Activated CD8-positive, alpha-beta T cell treated with anti-CD3 and anti-CD28 coated beads for 36 hours (primary cell): ENCODE measurements around the gene CWC22. TPM values are rescaled to one million over a fixed set of nuclear protein-coding genes. Genes with fewer than 3 reads are reported as not detected.
"Not testable (repeated sequence)": the region's sequence is repeated elsewhere in the genome, so short reads cannot be mapped to it uniquely, and the experiment has no call there.

Experiments
- ATAC-seq: fragments of 200-7000 bp; cut with Tn5 transposase; one replicate; pipeline ENCODE4 v1.10.0; 2021; ENCODE audit warnings: mild to moderate bottlenecking, moderate library complexity
- CTCF ChIA-PET: fragments of 350-600 bp; sonication (Branson Sonifier 250); formaldehyde crosslinking; loops from one replicate; lab custom pipeline; 2021; ENCODE audit warnings: antibody characterized with exemption; lab: Charles Lee
- POLR2A ChIA-PET: fragments of 350-600 bp; sonication (Branson Sonifier 250); formaldehyde crosslinking; loops from one replicate; lab custom pipeline; 2021; ENCODE audit warnings: antibody characterized with exemption; lab: Charles Lee
- DNase-seq: peaks from one replicate; pipeline ENCODE4 v3.0.0-alpha.2; 2020
- H3K27ac Mint-ChIP-seq: one replicate; pipeline ENCODE4 v1.8.0; 2021; ENCODE audit warnings: mild to moderate bottlenecking, mixed read lengths
- H3K27me3 Mint-ChIP-seq: one replicate; pipeline ENCODE4 v1.8.0; 2021; ENCODE audit warnings: mixed read lengths
- H3K36me3 Mint-ChIP-seq: one replicate; pipeline ENCODE4 v1.8.0; 2021; ENCODE audit warnings: low read depth, mixed read lengths
- H3K4me1 Mint-ChIP-seq: one replicate; pipeline ENCODE4 v1.8.0; 2021; ENCODE audit warnings: low read depth, mixed read lengths
- H3K4me3 Mint-ChIP-seq: one replicate; pipeline ENCODE4 v1.8.0; 2021; ENCODE audit warnings: mild to moderate bottlenecking, moderate library complexity, mixed read lengths
- H3K9me3 Mint-ChIP-seq: one replicate; pipeline ENCODE4 v1.8.0; 2021; ENCODE audit warnings: mixed read lengths
- intact Hi-C: fragments of 100-400 bp; cut with micrococcal nuclease; formaldehyde crosslinking; loops from one replicate; pipeline ENCODE4 v1.10.0; 2022
- total RNA-seq, 2 experiments: library from RNA; stranded (reverse); gene quantifications; one replicate each; pipeline ENCODE4 v1.2.3, GENCODE V29; 2021
- TF ChIP-seq, protein P1 (sequence below): fragments of 200-600 bp; IDR thresholded peaks from one replicate; pipeline ENCODE4 v1.8.0; 2022; ENCODE audit warnings: antibody characterized with exemption, mild to moderate bottlenecking

Gene CWC22
- 10 to 100 TPM; 23.4 to 23.9 TPM for total RNA-seq

DNA sequence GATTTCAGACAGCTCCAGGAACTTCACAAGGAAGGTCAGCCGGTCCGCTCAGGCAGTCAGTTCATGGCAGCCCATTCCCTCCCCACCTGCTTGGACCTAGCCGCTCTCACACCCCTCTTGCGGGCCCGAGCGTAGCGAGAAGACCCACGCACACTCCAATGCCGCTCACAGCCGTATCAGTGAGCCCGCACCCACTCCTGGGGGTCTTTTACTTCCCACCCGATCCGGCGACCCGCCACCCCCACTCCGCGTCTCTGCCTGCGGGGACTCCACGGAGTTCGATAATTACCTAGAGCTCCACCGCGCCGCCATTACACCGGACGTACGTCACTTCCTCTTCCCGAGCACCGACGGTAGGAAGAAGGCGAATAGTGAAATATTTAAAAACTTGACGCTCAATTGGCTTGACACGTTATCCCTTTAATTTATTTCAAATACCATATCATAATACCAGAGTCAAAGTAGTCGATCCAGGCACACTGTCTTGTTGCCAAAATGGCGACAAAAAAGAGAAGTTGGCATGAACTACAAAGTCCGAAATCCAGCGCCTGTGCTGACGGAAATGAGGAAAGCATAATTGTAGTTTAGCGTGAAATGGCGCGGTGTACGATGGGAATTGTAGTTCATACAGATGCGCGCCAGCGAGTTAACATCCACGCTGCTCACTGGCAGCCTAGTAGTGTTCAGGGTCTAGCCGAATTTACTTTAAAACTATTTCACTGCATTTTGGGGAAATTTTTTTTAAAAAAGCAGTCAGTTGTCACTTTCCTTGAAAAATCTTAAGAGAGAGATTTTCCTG lies at the start of gene CWC22:
Gene CWC22 (minus strand): TSS at position 517 of the 799 bp plus-strand sequence. CDS start 13,956 bp downstream, outside the sequence.
- Mint-ChIP-seq H3K36me3 (peaks cover 14% of the 10 kb centered on the region), H3K4me1 (peaks cover 38% of the 10 kb centered on the region), H3K9me3 (no peaks in the 10 kb centered on the region), H3K4me3 (peak within 1 kb of the TSS; percentile 81), H3K27ac (peak within 1 kb of the TSS; percentile 96), H3K27me3 (no peaks in the 10 kb centered on the region)
- TF ChIP-seq, protein P1, sequence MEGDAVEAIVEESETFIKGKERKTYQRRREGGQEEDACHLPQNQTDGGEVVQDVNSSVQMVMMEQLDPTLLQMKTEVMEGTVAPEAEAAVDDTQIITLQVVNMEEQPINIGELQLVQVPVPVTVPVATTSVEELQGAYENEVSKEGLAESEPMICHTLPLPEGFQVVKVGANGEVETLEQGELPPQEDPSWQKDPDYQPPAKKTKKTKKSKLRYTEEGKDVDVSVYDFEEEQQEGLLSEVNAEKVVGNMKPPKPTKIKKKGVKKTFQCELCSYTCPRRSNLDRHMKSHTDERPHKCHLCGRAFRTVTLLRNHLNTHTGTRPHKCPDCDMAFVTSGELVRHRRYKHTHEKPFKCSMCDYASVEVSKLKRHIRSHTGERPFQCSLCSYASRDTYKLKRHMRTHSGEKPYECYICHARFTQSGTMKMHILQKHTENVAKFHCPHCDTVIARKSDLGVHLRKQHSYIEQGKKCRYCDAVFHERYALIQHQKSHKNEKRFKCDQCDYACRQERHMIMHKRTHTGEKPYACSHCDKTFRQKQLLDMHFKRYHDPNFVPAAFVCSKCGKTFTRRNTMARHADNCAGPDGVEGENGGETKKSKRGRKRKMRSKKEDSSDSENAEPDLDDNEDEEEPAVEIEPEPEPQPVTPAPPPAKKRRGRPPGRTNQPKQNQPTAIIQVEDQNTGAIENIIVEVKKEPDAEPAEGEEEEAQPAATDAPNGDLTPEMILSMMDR: no peak
- ATAC-seq (peak; percentile 98), DNase-seq (peak; percentile 94)
- ChIA-PET CTCF (interaction anchor here (1.1 kb wide), 1 partner anchor 11 kb away, joined by 3 read pairs; no protein-coding TSS in a partner anchor), POLR2A (interaction anchor here (1.7 kb wide), 1 partner anchor 9 kb away, joined by 4 read pairs; no protein-coding TSS in a partner anchor)
- intact Hi-C loops: no loop called here

DNA sequence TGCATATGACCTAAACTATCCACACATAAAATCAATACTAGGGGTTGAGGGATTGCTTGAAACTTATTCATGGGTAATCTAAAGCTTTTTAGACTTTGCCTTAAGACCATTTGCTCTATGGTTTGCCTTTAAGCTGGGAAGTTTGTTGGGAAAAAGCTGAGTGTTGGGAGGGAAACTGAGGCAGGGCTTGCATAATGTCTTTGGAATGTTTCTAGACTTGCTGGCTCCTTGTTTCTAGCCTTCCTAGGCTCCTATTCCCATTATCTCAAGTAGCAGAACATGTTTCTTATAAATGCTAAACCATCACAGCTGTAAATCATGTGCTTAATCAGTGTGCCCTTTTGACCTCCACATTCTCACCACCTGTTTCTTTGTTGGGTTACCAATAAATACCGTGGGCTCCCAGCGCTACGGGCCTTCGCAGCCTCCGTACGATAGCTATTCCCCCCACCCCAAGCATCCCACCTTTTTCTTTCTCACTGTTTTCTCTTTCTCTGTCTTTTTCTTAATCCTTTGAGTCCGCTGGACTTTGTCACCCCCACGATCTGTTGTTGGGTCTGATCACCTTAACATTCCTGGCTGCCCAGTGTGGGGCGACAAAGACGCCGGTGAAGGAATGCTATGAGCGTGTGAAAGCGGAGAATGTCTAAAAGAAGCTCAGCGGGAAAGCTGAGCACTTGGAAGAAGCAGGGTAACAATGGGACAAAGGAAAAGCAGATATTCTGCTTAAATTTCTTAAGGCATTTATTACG lies 49.4 kb upstream of the CWC22 start:
- no peak for ATAC-seq
- TF ChIP-seq, protein P1: no peak

DNA sequence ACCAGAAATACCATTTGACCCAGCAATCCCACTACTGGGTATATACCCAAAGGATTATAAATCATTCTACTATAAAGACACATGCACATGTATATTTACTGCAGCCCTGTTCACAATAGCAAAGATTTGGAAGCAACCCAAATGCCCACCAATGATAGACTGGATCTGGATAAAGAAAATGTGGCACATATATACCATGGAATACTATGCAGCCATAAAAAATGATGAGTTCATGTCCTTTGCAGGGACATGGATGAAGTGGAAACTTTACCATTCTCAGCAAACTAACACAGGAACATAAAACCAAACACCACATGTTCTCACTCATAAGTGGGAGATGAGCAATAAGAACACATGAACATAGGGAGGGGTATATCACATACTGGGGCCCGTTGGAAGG lies 47.5 kb upstream of the CWC22 start:
- not testable (repeated sequence) for H3K4me1 Mint-ChIP-seq

More for the DNA sequence above, 49.4 kb upstream of the CWC22 start:
- H3K9me3 Mint-ChIP-seq: no peaks in the 10 kb centered on the region
- H3K36me3 Mint-ChIP-seq: no peaks in the 10 kb centered on the region
- H3K27ac Mint-ChIP-seq: no peak overlapping the region
- no peak overlapping the region for H3K4me3 Mint-ChIP-seq
- CTCF ChIA-PET: no interaction called here
- intact Hi-C loops: no loop called here
- POLR2A ChIA-PET: no interaction called here
- H3K27me3 Mint-ChIP-seq: peaks cover 4% of the 10 kb centered on the region
- no peaks in the 10 kb centered on the region for H3K4me1 Mint-ChIP-seq
- no peak for DNase-seq

DNA sequence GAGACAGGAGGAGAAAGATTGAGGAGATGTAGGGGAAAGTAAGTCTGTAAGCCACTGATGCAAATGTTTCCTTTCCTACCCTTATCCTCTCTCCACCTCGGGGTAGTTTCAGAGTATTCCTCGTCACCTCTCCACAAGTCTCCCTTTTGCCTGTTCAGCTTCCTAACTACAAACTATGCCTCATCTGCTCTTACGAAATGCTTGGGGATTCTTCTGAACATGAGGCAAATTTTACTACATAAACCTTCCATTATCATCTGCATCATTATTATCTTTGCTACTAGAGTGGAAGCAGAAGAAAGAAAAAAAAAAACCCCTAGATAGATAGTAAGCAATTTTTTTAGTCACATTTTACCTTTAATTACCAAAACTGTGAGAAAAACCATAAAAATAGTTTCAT lies 43.1 kb upstream of the CWC22 start:
- ATAC-seq (no peak), DNase-seq (no peak)
- TF ChIP-seq, protein P1: no peak
- intact Hi-C loops: no loop called here
- H3K4me3 Mint-ChIP-seq: no peak overlapping the region
- peaks cover 18% of the 10 kb centered on the region for H3K27me3 Mint-ChIP-seq
- no peaks in the 10 kb centered on the region for H3K36me3 Mint-ChIP-seq
- no peaks in the 10 kb centered on the region for H3K4me1 Mint-ChIP-seq
- CTCF ChIA-PET: no interaction called here
- POLR2A ChIA-PET: no interaction called here
- no peaks in the 10 kb centered on the region for H3K9me3 Mint-ChIP-seq
- no peak overlapping the region for H3K27ac Mint-ChIP-seq

More for the DNA sequence above, 47.5 kb upstream of the CWC22 start:
- ATAC-seq, CTCF ChIA-PET, H3K9me3 Mint-ChIP-seq, POLR2A ChIA-PET, H3K4me3 Mint-ChIP-seq, H3K27me3 Mint-ChIP-seq, intact Hi-C loops, H3K36me3 Mint-ChIP-seq, DNase-seq, H3K27ac Mint-ChIP-seq: not testable (repeated sequence)

DNA sequence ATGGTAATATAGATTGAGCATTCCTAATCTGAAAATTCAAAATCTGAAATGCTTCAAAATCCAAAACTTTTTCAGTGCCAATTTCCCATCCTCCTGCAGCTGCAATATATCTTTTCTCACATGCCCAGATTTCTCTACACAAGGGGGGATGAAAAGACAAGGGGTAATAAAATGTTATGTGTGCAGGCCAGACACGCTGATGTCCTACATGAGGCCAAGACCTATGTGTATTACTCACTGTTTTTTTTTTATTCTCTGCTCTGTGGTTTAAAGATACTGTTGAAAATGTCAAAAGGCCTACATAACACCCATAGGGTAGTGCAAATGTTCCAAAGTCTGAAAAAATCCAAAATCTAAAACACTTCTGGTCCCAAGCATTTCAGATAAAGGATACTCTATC lies 41.2 kb upstream of the CWC22 start:
- H3K9me3 Mint-ChIP-seq: no peaks in the 10 kb centered on the region
- peaks cover 31% of the 10 kb centered on the region for H3K27me3 Mint-ChIP-seq
- no peaks in the 10 kb centered on the region for H3K4me1 Mint-ChIP-seq
- CTCF ChIA-PET: no interaction called here
- intact Hi-C loops: no loop called here
- POLR2A ChIA-PET: no interaction called here
- no peak for ATAC-seq
- TF ChIP-seq, protein P1: no peak
- H3K27ac Mint-ChIP-seq: no peak overlapping the region
- H3K4me3 Mint-ChIP-seq: no peak overlapping the region
- no peak for DNase-seq
- H3K36me3 Mint-ChIP-seq: no peaks in the 10 kb centered on the region
